Heart right ventricle (tissue), 16 donors: Measurements from ENCODE around the gene KCNQ5. TPM values are rescaled to one million over a fixed set of nuclear protein-coding genes. Genes with fewer than 3 reads are reported as not detected.

ENCODE experiments used
- ATAC-seq, 8 donors: fragments of 200-7000 bp; cut with Tn5 transposase; one replicate each; pipeline ENCODE4 v1.9.1; 2020; ENCODE audit warnings: mild to moderate bottlenecking in 8 of 8, moderate library complexity in 8 of 8, moderate number of reproducible peaks in 1 of 8
- DNase-seq, 2 donors: peaks; one replicate each; pipeline ENCODE4 v3.0.0-alpha.2; 2020
- H3K27ac ChIP-seq, 10 donors: fragments of 200-600 bp; sonication (generic) in 2 of 10; one replicate each; pipeline versions ENCODE4 v1.5.0 to v1.8.0; 2020 to 2022; ENCODE audit warnings: mild to moderate bottlenecking in 3 of 10
- H3K27me3 ChIP-seq, 7 donors: fragments of 200-600 bp; one replicate each; pipeline ENCODE4 v1.8.0; 2021 to 2022; ENCODE audit warnings: mild to moderate bottlenecking in 2 of 7
- H3K36me3 ChIP-seq, 9 donors: fragments of 200-600 bp; sonication (generic) in 1 of 9; one replicate each; pipeline versions ENCODE4 v1.5.0 to v1.8.0; 2020 to 2022; ENCODE audit warnings: mild to moderate bottlenecking in 2 of 9
- H3K4me1 ChIP-seq, 9 donors: fragments of 200-600 bp; sonication (generic) in 1 of 9; one replicate each; pipeline versions ENCODE4 v1.5.0 to v1.8.0; 2020 to 2022; ENCODE audit warnings: mild to moderate bottlenecking in 4 of 9
- H3K4me3 ChIP-seq, 10 donors: fragments of 200-600 bp; sonication (generic) in 2 of 10; one replicate each; pipeline versions ENCODE4 v1.5.0 to v1.8.0; 2020 to 2022; ENCODE audit warnings: mild to moderate bottlenecking in 7 of 10, moderate library complexity in 2 of 10
- H3K9me3 ChIP-seq, 11 donors: fragments of 200-600 bp in 10 of 11; sonication (generic) in 2 of 11; one replicate each; pipeline versions ENCODE4 v1.5.0 to v1.8.0; 2013 to 2022; ENCODE audit warnings: mild to moderate bottlenecking in 2 of 11, control low read depth in 1 of 11, moderate library complexity in 1 of 11
- WGBS, 2 donors: extraction: QIAGEN DNeasy Blood & Tissue Kit; methylation state at CpG; one replicate each; pipeline ENCODE4 v1.1.7; 2013; ENCODE audit warnings: inconsistent platforms in 1 of 2; 5-methylcytosine and 5-hydroxymethylcytosine counted together
- intact Hi-C, 10 donors: fragments of 100-400 bp; cut with DNase I; formaldehyde crosslinking; loops; one replicate each; pipeline versions ENCODE4 v1.11.1 to v1.14.2; 2022
- polyA plus RNA-seq, 2 donors: library from polyadenylated mRNA; stranded (reverse); fragments of 200-250 nt; gene quantifications; one replicate each; pipeline ENCODE4 v1.2.3, GENCODE V29; 2013
- total RNA-seq, 10 donors: library from RNA; stranded (reverse); fragmentation: NEBNext Ultra II Directional in 3 of 10; extraction: Animal tissue kit (Norgen Biotek cat#: 25700) in 3 of 10; gene quantifications; one replicate each; pipeline versions ENCODE4 v1.2.1 to v1.2.4, GENCODE V29; 2021 to 2023
- TF ChIP-seq, protein P1 (sequence below), 9 donors: fragments of 200-600 bp; sonication (generic) in 2 of 9; IDR thresholded peaks; one replicate each; pipeline versions ENCODE4 v1.5.0 to v1.8.0; 2021 to 2022; ENCODE audit warnings: antibody characterized with exemption in 9 of 9, mild to moderate bottlenecking in 5 of 9, moderate library complexity in 1 of 9
- donor health status: Arrhythmogenic right ventricular cardiomyopathy.
- donor health status: ischemic (EF 13 %, LVEDD 7.1; RV severe dilation, severe dysfunction).
- donor health status: healthy with polysubstance abuse.
- donor health status: DM: no; HTN: yes; CAD: no.
- donor health status: DM: no; HTN: no; CAD: no.
- donor health status: ischemic (EF 25% LVEDD 6.9; RV normal size, moderate dysfunction).
- donor health status: ischemic (EF 25% LVEDD 5.7; RV mildly dilated, moderate dysfunction).
- donor health status: healthy.
- donor health status: DM: yes; HTN: yes; CAD: no.
- donor health status: Ischemic cardiomyopathy.
- donor health status: ischemic (EF 35%, LVEDD 5.7; RV mildly dilated, moderate dysfunction).
- donor health status: nonischemic (EF 11% LVEDD 7.7; RV severe dilation, severe dysfunction).
- donor health status: DM: yes; HTN: yes; CAD: no.
- donor health status: PGD.
- donor health status: ischemic (EF 29% LVEDD 5.4; RV normal size, mild dysfunction).
- donor health status: nonischemic (EF 23%, LVEDD 6.1; RV moderate dilation, normal function).

Gene KCNQ5
- total and polyA plus RNA-seq, 12 donors, result under 0.01 to 0.15 (median 0.12) TPM; not detected in 9

- Histone ChIP-seq H3K27me3 (no peaks in the 10 kb centered on the region), H3K27ac (no peak overlapping the region), H3K9me3 (no peaks in the 10 kb centered on the region), H3K36me3 (no peaks in the 10 kb centered on the region), H3K4me3 (no peak overlapping the region), H3K4me1 (no peaks in the 10 kb centered on the region)
- DNase-seq (no peak), ATAC-seq (no peak)
- intact Hi-C loops, result no loop called here
- TF ChIP-seq, protein P1, sequence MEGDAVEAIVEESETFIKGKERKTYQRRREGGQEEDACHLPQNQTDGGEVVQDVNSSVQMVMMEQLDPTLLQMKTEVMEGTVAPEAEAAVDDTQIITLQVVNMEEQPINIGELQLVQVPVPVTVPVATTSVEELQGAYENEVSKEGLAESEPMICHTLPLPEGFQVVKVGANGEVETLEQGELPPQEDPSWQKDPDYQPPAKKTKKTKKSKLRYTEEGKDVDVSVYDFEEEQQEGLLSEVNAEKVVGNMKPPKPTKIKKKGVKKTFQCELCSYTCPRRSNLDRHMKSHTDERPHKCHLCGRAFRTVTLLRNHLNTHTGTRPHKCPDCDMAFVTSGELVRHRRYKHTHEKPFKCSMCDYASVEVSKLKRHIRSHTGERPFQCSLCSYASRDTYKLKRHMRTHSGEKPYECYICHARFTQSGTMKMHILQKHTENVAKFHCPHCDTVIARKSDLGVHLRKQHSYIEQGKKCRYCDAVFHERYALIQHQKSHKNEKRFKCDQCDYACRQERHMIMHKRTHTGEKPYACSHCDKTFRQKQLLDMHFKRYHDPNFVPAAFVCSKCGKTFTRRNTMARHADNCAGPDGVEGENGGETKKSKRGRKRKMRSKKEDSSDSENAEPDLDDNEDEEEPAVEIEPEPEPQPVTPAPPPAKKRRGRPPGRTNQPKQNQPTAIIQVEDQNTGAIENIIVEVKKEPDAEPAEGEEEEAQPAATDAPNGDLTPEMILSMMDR (IDR thresholded peaks at IDR 0.05), result no peak
- WGBS, 2 donors, result 65 to 72% methylated on average over 2 of the region's 2 CpGs
Measured at GRCh38 chr6:72650081-72650745, 28.3 kb downstream of the KCNQ5 start.

DNA sequence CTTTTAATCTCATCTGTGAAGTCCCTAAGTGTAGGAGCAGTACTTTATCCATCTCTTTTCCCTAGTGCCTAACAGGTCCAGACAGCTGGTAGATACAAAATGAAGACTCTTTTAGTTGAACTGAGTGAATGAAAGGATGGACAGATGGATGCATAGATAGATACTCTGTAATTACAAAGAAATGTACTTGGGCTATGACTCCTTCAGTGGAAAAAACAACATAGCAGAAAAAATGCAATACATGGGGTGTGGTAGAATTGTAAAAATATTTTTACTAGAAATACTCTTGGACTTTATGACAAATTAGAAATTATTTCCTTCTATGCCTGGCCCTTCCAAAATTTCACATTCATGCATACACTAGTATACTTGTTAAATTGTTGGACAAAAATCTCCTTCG is 29.3 kb downstream of the KCNQ5 start:
- Histone ChIP-seq H3K36me3 (no peaks in the 10 kb centered on the region), H3K4me1 (no peaks in the 10 kb centered on the region), H3K27ac (no peak overlapping the region), H3K9me3 (no peaks in the 10 kb centered on the region), H3K4me3 (no peak overlapping the region), H3K27me3 (no peaks in the 10 kb centered on the region)
- TF ChIP-seq, protein P1 (IDR thresholded peaks at IDR 0.05), result no peak
- ATAC-seq (no peak), DNase-seq (no peak)
- intact Hi-C loops, result no loop called here
- WGBS, 2 donors, result 81 to 85% methylated on average over 1 of the region's 1 CpG

DNA sequence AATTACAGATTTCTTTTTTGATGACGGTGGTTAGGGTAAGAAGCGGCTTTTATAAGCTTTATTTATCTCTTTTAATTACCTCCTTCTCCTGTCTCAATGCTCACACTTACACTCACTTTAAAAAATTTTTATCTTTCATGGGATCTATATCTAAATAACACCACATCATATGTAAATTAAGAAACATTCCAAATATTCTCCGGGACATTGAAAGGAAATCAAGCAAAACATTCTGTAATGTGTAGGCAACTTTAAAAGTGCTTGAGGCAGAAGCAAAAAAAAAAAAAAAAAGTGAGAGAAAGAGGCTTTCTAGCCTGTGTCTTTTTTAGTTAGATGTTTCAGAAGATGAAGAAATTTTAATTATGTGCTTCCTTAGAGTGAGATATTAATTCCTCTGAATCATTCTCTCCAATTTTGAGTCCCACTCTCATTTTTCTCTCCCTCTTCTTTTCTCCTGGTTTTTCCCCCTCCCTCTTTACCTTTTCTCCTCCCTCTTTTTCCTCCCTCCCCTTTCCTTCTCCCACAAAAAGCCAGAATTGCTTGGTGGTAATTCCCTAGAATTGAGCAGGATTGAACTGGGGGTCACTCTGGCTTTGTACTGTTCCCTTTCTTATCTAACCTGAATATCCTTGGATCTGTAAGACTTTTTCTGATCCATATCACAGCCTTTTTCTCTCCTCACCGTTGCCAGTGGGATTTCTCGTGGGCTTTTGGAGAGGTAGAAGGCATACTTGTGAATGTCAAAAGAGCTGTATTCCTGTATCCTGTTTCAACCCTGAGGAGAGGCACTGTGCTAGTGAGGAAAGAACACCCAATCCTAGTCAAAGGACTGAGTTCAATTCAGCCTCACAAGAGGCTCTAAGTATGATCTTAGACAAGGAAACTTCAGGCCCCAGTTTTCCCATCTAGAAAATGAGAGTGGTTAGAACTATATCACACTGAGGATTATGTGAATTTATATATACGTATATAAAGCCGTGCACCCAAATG is 30.4 kb downstream of the KCNQ5 start:
- WGBS, 2 donors, result 79 to 80% methylated on average over 7 of the region's 7 CpGs
- Histone ChIP-seq H3K27ac (no peak overlapping the region), H3K4me1 (no peaks in the 10 kb centered on the region), H3K36me3 (no peaks in the 10 kb centered on the region), H3K4me3 (no peak overlapping the region), H3K27me3 (no peaks in the 10 kb centered on the region), H3K9me3 (no peaks in the 10 kb centered on the region)
- TF ChIP-seq, protein P1 (IDR thresholded peaks at IDR 0.05), result no peak
- no peak for DNase-seq
- intact Hi-C loops, result no loop called here
- ATAC-seq, result no peak

DNA sequence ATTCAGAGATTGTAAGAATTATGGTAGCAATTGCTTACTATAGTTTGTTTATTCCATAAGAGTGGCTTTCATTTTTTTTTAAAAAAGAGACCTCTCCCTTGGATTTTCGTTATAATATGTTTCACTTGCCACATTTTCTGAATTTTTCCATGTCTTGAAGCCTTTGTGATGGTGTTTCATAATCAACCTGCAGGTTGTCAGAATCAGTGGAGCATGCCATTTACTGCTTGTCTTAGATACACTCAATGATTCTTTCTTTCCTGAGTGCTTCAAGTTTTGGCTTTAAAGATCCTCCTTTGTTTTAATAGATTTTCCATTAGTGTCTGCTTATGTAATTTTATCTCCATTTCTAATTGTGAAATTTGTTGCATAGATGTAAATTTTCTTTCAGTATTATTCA is 31.2 kb downstream of the KCNQ5 start:
- no peak for ATAC-seq

More for the DNA sequence above, 31.2 kb downstream of the KCNQ5 start:
- no peaks in the 10 kb centered on the region for H3K36me3 ChIP-seq
- H3K4me1 ChIP-seq, result no peaks in the 10 kb centered on the region
- no peaks in the 10 kb centered on the region for H3K27me3 ChIP-seq
- intact Hi-C loops, result no loop called here
- H3K4me3 ChIP-seq, result no peak overlapping the region
- DNase-seq, result no peak
- WGBS, 2 donors, result 75 to 78% methylated on average over 1 of the region's 1 CpG
- H3K27ac ChIP-seq, result no peak overlapping the region
- no peaks in the 10 kb centered on the region for H3K9me3 ChIP-seq
- TF ChIP-seq, protein P1 (IDR thresholded peaks at IDR 0.05), result no peak
